Neural progenitor cell (in vitro differentiated cells): Measurements from ENCODE around the gene LPIN1. TPM values are rescaled to one million over a fixed set of nuclear protein-coding genes. Genes with fewer than 3 reads are reported as not detected.

Experiments
- DNase-seq: peaks from one replicate; pipeline ENCODE4 v3.0.0-alpha.2; 2016; ENCODE audit warnings: low spot score
- H2AFZ ChIP-seq: fragments of 200-600 bp; sonication (generic); replicated peaks from 2 replicates; pipeline ENCODE4 v1.6.1; 2016; ENCODE audit warnings: antibody characterized with exemption
- H3F3A ChIP-seq: fragments of 200-600 bp; sonication (generic); 2 replicates; pipeline ENCODE4 v1.6.1; 2016; ENCODE audit warnings: antibody characterized with exemption, low read depth
- H3K27ac ChIP-seq: fragments of 200-600 bp; sonication (generic); 2 replicates; pipeline ENCODE4 v1.5.1; 2016; ENCODE audit warnings: mild to moderate bottlenecking
- H3K27me3 ChIP-seq: fragments of 200-600 bp; sonication (generic); 2 replicates; pipeline ENCODE4 v1.6.1; 2016; ENCODE audit warnings: mild to moderate bottlenecking, moderate library complexity
- H3K36me3 ChIP-seq: fragments of 200-600 bp; sonication (generic); 2 replicates; pipeline ENCODE4 v1.5.1; 2016
- H3K4me1 ChIP-seq: fragments of 200-600 bp; sonication (generic); 2 replicates; pipeline ENCODE4 v1.6.1; 2016; ENCODE audit warnings: mixed run types
- H3K4me2 ChIP-seq: fragments of 200-600 bp; sonication (generic); 2 replicates; pipeline ENCODE4 v1.6.1; 2016
- H3K4me3 ChIP-seq: fragments of 200-600 bp; sonication (generic); 2 replicates; pipeline ENCODE4 v1.5.1; 2016
- H3K79me2 ChIP-seq: fragments of 200-600 bp; sonication (generic); 2 replicates; pipeline ENCODE4 v1.6.1; 2016; ENCODE audit warnings: low read depth
- H3K9ac ChIP-seq: fragments of 200-600 bp; sonication (generic); 2 replicates; pipeline ENCODE4 v1.6.1; 2016
- H3K9me3 ChIP-seq: fragments of 200-600 bp; sonication (generic); 2 replicates; pipeline ENCODE4 v1.5.1; 2016; ENCODE audit warnings: low read depth
- H4K20me1 ChIP-seq: fragments of 200-600 bp; sonication (generic); 2 replicates; pipeline ENCODE4 v1.6.1; 2016; ENCODE audit warnings: low read depth
- H3K27ac Mint-ChIP-seq: 3 replicates; pipeline ENCODE4 v1.8.0; 2021; ENCODE audit warnings: mixed read lengths
- H3K27me3 Mint-ChIP-seq: 2 replicates; pipeline ENCODE4 v1.8.0; 2022; ENCODE audit warnings: low read depth, mild to moderate bottlenecking, inconsistent platforms, moderate library complexity, mixed read lengths; ENCODE audit not compliant: insufficient read depth
- H3K36me3 Mint-ChIP-seq: 3 replicates; pipeline ENCODE4 v1.8.0; 2021; ENCODE audit warnings: mixed read lengths
- H3K4me1 Mint-ChIP-seq: 3 replicates; pipeline ENCODE4 v1.8.0; 2021; ENCODE audit warnings: mixed read lengths
- H3K4me3 Mint-ChIP-seq: 3 replicates; pipeline ENCODE4 v1.8.0; 2021; ENCODE audit warnings: mild to moderate bottlenecking, moderate library complexity, mixed read lengths
- H3K9me3 Mint-ChIP-seq: 3 replicates; pipeline ENCODE4 v1.8.0; 2020; ENCODE audit warnings: mixed read lengths
- EZH2 ChIP-seq: fragments of 200-600 bp; sonication (generic); IDR thresholded peaks from 2 replicates; pipeline ENCODE4 v1.6.1; 2017; ENCODE audit warnings: antibody characterized with exemption, mild to moderate bottlenecking, moderate library complexity
- EZH2phosphoT487 ChIP-seq: fragments of 200-600 bp; sonication (generic); IDR thresholded peaks from 2 replicates; pipeline ENCODE4 v1.6.1; 2017; ENCODE audit warnings: antibody characterized with exemption
- total RNA-seq: library from RNA; depleted of rRNA; stranded (reverse); fragments of >200 nt; gene quantifications from 2 replicates; pipeline ENCODE4 v1.2.3, GENCODE V29; 2015; ENCODE audit warnings: low replicate concordance
- TF ChIP-seq, protein P1 (sequence below): fragments of 200-600 bp; sonication (generic); IDR thresholded peaks from 2 replicates; pipeline ENCODE4 v1.5.1; 2017; ENCODE audit warnings: antibody characterized with exemption, mild to moderate bottlenecking

LPIN1 gene, protein sequence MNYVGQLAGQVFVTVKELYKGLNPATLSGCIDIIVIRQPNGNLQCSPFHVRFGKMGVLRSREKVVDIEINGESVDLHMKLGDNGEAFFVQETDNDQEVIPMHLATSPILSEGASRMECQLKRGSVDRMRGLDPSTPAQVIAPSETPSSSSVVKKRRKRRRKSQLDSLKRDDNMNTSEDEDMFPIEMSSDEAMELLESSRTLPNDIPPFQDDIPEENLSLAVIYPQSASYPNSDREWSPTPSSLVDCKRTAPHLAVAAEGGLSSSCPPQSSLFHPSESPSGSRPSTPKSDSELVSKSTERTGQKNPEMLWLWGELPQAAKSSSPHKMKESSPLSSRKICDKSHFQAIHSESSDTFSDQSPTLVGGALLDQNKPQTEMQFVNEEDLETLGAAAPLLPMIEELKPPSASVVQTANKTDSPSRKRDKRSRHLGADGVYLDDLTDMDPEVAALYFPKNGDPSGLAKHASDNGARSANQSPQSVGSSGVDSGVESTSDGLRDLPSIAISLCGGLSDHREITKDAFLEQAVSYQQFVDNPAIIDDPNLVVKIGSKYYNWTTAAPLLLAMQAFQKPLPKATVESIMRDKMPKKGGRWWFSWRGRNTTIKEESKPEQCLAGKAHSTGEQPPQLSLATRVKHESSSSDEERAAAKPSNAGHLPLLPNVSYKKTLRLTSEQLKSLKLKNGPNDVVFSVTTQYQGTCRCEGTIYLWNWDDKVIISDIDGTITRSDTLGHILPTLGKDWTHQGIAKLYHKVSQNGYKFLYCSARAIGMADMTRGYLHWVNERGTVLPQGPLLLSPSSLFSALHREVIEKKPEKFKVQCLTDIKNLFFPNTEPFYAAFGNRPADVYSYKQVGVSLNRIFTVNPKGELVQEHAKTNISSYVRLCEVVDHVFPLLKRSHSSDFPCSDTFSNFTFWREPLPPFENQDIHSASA
- total RNA-seq, result 18.0 and 22.9 TPM in 2 replicates

GRCh38 chr2:11746376-11746806 lies at the start of gene LPIN1:
TSS of gene LPIN1 (plus strand) at chr2:11746632. CDS start at chr2:11765542, 18,910 bp downstream.
- H3K27me3 ChIP-seq, result no peaks in the 10 kb centered on the region
- H3K36me3 Mint-ChIP-seq, result peaks cover 7% of the 10 kb centered on the region
- peaks cover 34% of the 10 kb centered on the region for H4K20me1 ChIP-seq
- H3K27me3 Mint-ChIP-seq, result peaks cover 5% of the 10 kb centered on the region
- H3K9me3 ChIP-seq, result no peaks in the 10 kb centered on the region
- H2AFZ ChIP-seq, result no peak within 1 kb of the TSS
- H3F3A ChIP-seq, result peaks cover 22% of the 10 kb centered on the region
- peak within 1 kb of the TSS; percentile 89 for H3K4me3 Mint-ChIP-seq
- peak within 1 kb of the TSS; percentile 83 for H3K4me2 ChIP-seq
- H3K79me2 ChIP-seq, result peaks cover 39% of the 10 kb centered on the region
- peak within 1 kb of the TSS; percentile 54 for H3K9ac ChIP-seq
- TF ChIP-seq EZH2phosphoT487 (no peak), EZH2 (no peak)
- TF ChIP-seq, protein P1, sequence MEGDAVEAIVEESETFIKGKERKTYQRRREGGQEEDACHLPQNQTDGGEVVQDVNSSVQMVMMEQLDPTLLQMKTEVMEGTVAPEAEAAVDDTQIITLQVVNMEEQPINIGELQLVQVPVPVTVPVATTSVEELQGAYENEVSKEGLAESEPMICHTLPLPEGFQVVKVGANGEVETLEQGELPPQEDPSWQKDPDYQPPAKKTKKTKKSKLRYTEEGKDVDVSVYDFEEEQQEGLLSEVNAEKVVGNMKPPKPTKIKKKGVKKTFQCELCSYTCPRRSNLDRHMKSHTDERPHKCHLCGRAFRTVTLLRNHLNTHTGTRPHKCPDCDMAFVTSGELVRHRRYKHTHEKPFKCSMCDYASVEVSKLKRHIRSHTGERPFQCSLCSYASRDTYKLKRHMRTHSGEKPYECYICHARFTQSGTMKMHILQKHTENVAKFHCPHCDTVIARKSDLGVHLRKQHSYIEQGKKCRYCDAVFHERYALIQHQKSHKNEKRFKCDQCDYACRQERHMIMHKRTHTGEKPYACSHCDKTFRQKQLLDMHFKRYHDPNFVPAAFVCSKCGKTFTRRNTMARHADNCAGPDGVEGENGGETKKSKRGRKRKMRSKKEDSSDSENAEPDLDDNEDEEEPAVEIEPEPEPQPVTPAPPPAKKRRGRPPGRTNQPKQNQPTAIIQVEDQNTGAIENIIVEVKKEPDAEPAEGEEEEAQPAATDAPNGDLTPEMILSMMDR, result peak; percentile 10
- peak within 1 kb of the TSS; percentile 75 for H3K4me3 ChIP-seq
- peaks cover 25% of the 10 kb centered on the region for H3K4me1 ChIP-seq
- peak within 1 kb of the TSS; percentile 91 for H3K27ac Mint-ChIP-seq
- H3K4me1 Mint-ChIP-seq, result peaks cover 84% of the 10 kb centered on the region
- peak; percentile 96 for DNase-seq
- H3K27ac ChIP-seq, result no peak within 1 kb of the TSS
- H3K9me3 Mint-ChIP-seq, result no peaks in the 10 kb centered on the region
- no peaks in the 10 kb centered on the region for H3K36me3 ChIP-seq

- no peaks in the 10 kb centered on the region for H3K9me3 ChIP-seq
- H3K4me1 ChIP-seq, result no peaks in the 10 kb centered on the region
- H3K27me3 ChIP-seq, result no peaks in the 10 kb centered on the region
- peak overlapping the region; percentile 60 for H2AFZ ChIP-seq
- TF ChIP-seq, protein P1, result no peak
- TF ChIP-seq EZH2, result no peak
- TF ChIP-seq EZH2phosphoT487, result no peak
- H3K4me3 ChIP-seq, result no peak overlapping the region
- H3K4me3 Mint-ChIP-seq, result no peak overlapping the region
- H3K36me3 ChIP-seq, result no peaks in the 10 kb centered on the region
- H3K36me3 Mint-ChIP-seq, result no peaks in the 10 kb centered on the region
- no peaks in the 10 kb centered on the region for H3K79me2 ChIP-seq
- H4K20me1 ChIP-seq, result no peaks in the 10 kb centered on the region
- peak overlapping the region; percentile 48 for H3K27ac Mint-ChIP-seq
- no peaks in the 10 kb centered on the region for H3K9me3 Mint-ChIP-seq
- no peak overlapping the region for H3K4me2 ChIP-seq
- peaks cover 14% of the 10 kb centered on the region for H3K4me1 Mint-ChIP-seq
- DNase-seq, result no peak
- H3K9ac ChIP-seq, result no peak overlapping the region
- no peaks in the 10 kb centered on the region for H3F3A ChIP-seq
- no peak overlapping the region for H3K27ac ChIP-seq
- peaks cover 7% of the 10 kb centered on the region for H3K27me3 Mint-ChIP-seq
Measured at GRCh38 chr2:11696736-11697102, 49.7 kb upstream of the LPIN1 start.

DNA sequence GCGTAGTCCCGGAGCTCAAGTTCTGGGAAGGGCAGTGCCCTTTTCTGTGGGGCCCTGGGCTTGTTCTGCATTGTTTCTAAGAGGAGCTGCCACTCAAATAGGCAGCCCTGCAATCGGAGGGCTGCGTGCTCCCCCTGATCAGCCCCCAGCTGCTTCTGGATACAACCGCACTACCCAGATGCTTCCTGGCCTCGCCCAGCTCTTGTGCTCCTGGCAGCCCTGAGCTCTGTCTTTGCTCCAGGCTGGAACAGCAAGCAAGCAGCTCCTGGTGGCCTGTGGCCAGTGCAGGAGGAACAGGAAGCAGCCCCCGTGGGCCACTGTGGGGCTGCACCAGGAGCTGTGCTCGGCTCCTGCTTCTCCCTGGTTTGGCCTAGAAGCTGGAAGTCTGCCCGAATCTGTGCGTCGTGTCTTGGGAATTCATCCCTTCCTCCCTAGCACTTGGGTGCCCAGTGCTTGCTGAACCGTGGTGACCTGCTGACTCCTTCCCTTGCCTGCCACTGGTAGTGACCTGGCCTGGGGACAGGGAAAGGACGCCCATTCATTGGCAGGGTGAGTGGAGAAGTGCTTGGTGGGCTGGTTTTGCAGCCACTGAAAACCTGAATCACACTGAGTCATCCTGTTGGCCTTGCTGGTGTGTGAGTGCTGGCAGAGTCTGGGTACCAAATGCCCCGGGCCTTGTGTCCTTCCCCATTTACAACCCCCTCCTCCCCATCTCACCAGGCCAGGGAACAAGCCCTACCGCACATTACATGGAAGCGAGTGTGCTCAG lies 49.1 kb upstream of the LPIN1 start:
- Mint-ChIP-seq H3K9me3 (no peaks in the 10 kb centered on the region), H3K4me1 (peaks cover 14% of the 10 kb centered on the region), H3K27ac (peak overlapping the region; percentile 48), H3K27me3 (peaks cover 7% of the 10 kb centered on the region), H3K36me3 (no peaks in the 10 kb centered on the region), H3K4me3 (no peak overlapping the region)
- Histone ChIP-seq H3K4me1 (no peaks in the 10 kb centered on the region), H3K9ac (no peak overlapping the region), H3K4me3 (no peak overlapping the region), H3K79me2 (no peaks in the 10 kb centered on the region), H3K27ac (no peak overlapping the region), H4K20me1 (no peaks in the 10 kb centered on the region), H3F3A (no peaks in the 10 kb centered on the region), H2AFZ (peak overlapping the region; percentile 60), H3K9me3 (no peaks in the 10 kb centered on the region), H3K27me3 (no peaks in the 10 kb centered on the region), H3K36me3 (no peaks in the 10 kb centered on the region), H3K4me2 (no peak overlapping the region)
- peak; percentile 24 for DNase-seq
- TF ChIP-seq EZH2 (no peak), EZH2phosphoT487 (no peak)
- TF ChIP-seq, protein P1, result no peak
